ENCODE measurements around the gene PSMD13.

The PSMD13 gene

DNA sequence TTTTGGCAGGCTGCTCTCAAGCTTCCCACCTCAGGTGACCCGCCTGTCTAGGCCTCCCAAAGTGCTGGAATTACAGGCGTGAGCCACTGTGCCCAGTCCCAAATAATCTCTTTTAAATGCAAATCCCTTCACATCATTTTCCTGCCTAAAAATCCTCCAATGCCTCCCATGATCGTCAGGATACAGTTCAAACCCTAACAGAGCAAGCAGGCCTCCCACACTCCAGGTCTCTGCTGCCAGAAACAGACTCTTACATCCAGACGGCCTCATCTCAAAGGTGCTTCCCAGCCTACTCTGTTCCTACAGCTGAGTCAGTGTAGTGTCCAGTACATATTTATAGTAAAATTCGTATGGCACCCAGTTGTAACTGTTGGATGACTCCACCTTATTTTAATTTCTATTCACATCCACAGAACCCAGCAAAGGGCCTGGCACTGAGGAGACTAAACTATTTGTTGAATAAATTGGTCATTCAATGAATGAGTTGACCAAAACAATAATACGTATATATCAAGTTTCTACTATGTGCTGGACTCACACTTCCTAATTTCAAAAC lies 8.9 kb upstream of the PSMD13 start:
- no peak for ATAC-seq
- TF ChIP-seq ZNF8 (CRISPR knock-in tag; IDR thresholded peaks at IDR 0.05) = no peak
- TF ChIP-seq CSDC2 (CRISPR knock-in tag; IDR thresholded peaks at IDR 0.05) = no peak

DNA sequence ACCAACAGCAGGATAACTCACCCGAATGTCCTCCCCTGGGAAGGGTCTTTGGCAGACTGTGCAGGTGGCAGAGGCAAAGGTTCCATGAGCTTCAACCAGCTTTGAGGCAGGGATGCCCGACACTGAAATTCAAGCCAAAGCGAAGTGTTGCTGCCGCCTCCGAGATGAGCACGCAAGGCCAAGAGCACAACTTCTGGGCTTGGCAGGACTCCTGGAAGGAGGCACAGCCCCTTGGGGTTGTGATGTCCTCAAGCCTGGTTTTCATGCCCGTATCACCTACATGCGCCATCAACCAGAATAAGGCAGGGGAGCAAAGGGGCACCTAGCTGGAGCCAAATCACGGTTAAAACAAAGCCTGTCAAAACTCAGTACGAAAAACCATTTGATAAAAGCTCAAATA lies 6.3 kb upstream of the PSMD13 start:
- ATAC-seq = no peak
- TF ChIP-seq, protein P1, sequence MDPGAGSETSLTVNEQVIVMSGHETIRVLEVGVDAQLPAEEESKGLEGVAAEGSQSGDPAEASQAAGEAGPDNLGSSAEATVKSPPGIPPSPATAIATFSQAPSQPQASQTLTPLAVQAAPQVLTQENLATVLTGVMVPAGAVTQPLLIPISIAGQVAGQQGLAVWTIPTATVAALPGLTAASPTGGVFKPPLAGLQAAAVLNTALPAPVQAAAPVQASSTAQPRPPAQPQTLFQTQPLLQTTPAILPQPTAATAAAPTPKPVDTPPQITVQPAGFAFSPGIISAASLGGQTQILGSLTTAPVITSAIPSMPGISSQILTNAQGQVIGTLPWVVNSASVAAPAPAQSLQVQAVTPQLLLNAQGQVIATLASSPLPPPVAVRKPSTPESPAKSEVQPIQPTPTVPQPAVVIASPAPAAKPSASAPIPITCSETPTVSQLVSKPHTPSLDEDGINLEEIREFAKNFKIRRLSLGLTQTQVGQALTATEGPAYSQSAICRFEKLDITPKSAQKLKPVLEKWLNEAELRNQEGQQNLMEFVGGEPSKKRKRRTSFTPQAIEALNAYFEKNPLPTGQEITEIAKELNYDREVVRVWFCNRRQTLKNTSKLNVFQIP (CRISPR knock-in tag; IDR thresholded peaks at IDR 0.05; ENCODE audit: borderline replicate concordance, low read depth) = no peak
- TF ChIP-seq, protein P2, sequence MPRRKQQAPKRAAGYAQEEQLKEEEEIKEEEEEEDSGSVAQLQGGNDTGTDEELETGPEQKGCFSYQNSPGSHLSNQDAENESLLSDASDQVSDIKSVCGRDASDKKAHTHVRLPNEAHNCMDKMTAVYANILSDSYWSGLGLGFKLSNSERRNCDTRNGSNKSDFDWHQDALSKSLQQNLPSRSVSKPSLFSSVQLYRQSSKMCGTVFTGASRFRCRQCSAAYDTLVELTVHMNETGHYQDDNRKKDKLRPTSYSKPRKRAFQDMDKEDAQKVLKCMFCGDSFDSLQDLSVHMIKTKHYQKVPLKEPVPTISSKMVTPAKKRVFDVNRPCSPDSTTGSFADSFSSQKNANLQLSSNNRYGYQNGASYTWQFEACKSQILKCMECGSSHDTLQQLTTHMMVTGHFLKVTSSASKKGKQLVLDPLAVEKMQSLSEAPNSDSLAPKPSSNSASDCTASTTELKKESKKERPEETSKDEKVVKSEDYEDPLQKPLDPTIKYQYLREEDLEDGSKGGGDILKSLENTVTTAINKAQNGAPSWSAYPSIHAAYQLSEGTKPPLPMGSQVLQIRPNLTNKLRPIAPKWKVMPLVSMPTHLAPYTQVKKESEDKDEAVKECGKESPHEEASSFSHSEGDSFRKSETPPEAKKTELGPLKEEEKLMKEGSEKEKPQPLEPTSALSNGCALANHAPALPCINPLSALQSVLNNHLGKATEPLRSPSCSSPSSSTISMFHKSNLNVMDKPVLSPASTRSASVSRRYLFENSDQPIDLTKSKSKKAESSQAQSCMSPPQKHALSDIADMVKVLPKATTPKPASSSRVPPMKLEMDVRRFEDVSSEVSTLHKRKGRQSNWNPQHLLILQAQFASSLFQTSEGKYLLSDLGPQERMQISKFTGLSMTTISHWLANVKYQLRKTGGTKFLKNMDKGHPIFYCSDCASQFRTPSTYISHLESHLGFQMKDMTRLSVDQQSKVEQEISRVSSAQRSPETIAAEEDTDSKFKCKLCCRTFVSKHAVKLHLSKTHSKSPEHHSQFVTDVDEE (CRISPR knock-in tag; IDR thresholded peaks at IDR 0.05) = no peak
- TF ChIP-seq ESRRG (CRISPR knock-in tag; IDR thresholded peaks at IDR 0.05) (no peak), ZNF8 (CRISPR knock-in tag; IDR thresholded peaks at IDR 0.05) (no peak), ZC3H10 (CRISPR knock-in tag; IDR thresholded peaks at IDR 0.05) (no peak), RARB (CRISPR knock-in tag; IDR thresholded peaks at IDR 0.05) (no peak), GLIS3 (CRISPR knock-in tag; IDR thresholded peaks at IDR 0.05) (no peak), BACH2 (CRISPR knock-in tag; IDR thresholded peaks at IDR 0.05; ENCODE audit: borderline replicate concordance) (no peak), ARNTL (CRISPR knock-in tag; IDR thresholded peaks at IDR 0.05; ENCODE audit: borderline replicate concordance, low read depth) (no peak), SNAI2 (CRISPR knock-in tag; IDR thresholded peaks at IDR 0.05) (no peak), TCF4 (CRISPR knock-in tag; IDR thresholded peaks at IDR 0.05; ENCODE audit: borderline replicate concordance) (no peak), ZFP3 (CRISPR knock-in tag; IDR thresholded peaks at IDR 0.05) (no peak), ZNF70 (CRISPR knock-in tag; IDR thresholded peaks at IDR 0.05) (no peak), ISL1 (CRISPR knock-in tag; IDR thresholded peaks at IDR 0.05) (no peak), TOX (CRISPR knock-in tag; IDR thresholded peaks at IDR 0.05; ENCODE audit: borderline replicate concordance) (no peak)
- TF ChIP-seq, protein P3, sequence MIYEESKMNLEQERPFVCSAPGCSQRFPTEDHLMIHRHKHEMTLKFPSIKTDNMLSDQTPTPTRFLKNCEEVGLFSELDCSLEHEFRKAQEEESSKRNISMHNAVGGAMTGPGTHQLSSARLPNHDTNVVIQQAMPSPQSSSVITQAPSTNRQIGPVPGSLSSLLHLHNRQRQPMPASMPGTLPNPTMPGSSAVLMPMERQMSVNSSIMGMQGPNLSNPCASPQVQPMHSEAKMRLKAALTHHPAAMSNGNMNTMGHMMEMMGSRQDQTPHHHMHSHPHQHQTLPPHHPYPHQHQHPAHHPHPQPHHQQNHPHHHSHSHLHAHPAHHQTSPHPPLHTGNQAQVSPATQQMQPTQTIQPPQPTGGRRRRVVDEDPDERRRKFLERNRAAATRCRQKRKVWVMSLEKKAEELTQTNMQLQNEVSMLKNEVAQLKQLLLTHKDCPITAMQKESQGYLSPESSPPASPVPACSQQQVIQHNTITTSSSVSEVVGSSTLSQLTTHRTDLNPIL (CRISPR knock-in tag; IDR thresholded peaks at IDR 0.05; ENCODE audit: low read depth) = no peak

DNA sequence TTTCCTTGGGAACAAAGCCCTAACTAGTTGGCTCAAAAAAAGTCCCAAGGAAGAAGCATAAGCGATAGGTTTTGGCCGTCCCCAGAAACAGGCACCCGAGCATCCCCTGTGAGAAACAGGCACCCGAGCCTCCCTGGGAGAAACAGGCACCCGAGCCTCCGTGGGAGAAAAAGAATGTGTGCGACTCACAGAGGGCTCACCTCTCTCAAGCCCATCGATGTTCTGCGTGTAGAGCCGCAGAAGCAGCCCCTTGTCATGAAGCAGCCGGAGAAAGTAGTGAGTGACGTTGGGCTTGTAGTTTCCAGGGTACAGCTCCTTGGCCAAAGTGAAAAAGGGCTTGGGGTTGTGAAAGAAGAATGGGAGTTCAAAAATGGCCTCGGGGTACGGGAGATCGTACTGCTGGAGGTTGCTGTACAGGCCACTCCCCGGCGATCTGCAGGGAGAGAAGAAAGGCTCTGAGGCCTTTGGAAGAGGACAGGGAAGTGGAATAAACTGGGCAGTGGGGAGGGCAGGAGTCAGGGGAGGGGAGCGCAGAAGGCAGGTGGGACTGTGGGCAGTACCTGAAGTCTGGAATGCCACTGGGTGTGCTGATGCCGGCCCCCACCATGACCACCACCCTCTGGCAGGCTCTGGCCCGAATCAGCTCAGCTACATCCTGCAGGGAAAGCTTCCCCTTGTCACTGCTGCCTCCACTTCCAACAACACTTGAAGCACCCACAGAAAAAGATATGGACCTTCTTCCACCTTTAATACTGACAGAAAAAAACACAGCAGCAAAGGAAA lies 3.8 kb upstream of the PSMD13 start:
- TF ChIP-seq ZFP30 (CRISPR knock-in tag; IDR thresholded peaks at IDR 0.05) = no peak
- TF ChIP-seq, protein P4, sequence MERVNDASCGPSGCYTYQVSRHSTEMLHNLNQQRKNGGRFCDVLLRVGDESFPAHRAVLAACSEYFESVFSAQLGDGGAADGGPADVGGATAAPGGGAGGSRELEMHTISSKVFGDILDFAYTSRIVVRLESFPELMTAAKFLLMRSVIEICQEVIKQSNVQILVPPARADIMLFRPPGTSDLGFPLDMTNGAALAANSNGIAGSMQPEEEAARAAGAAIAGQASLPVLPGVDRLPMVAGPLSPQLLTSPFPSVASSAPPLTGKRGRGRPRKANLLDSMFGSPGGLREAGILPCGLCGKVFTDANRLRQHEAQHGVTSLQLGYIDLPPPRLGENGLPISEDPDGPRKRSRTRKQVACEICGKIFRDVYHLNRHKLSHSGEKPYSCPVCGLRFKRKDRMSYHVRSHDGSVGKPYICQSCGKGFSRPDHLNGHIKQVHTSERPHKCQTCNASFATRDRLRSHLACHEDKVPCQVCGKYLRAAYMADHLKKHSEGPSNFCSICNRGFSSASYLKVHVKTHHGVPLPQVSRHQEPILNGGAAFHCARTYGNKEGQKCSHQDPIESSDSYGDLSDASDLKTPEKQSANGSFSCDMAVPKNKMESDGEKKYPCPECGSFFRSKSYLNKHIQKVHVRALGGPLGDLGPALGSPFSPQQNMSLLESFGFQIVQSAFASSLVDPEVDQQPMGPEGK (CRISPR knock-in tag; IDR thresholded peaks at IDR 0.05; ENCODE audit: borderline replicate concordance) = no peak
- ATAC-seq = no peak

DNA sequence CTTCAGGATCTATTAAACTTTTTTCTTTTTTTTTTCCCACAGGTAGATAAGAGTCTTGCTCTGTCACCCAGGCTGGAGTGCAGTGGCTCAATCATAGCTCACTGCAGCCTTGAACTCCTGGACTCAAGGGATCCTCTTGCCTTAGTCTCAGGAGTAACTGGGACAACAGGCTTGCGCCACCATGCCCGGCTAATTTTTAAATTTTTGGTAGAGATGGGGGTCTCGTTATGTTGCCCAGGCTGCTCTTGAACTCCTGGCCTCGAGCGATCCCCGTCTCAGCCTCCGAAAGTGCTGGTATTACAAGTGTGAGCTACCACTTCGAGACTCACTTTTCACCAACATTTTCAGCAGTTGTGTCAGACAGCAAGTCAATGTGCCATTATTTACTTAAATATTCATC lies 1.6 kb upstream of the PSMD13 start:
- no peak for TF ChIP-seq ZNF70 (CRISPR knock-in tag; IDR thresholded peaks at IDR 0.05)
- TF ChIP-seq ESRRG (CRISPR knock-in tag; IDR thresholded peaks at IDR 0.05) = no peak
- TF ChIP-seq RARB (CRISPR knock-in tag; IDR thresholded peaks at IDR 0.05) = no peak
- TF ChIP-seq, protein P3 (CRISPR knock-in tag; IDR thresholded peaks at IDR 0.05; ENCODE audit: low read depth) = no peak
- TF ChIP-seq, protein P4 (CRISPR knock-in tag; IDR thresholded peaks at IDR 0.05; ENCODE audit: borderline replicate concordance) = no peak
- no peak for TF ChIP-seq BACH2 (CRISPR knock-in tag; IDR thresholded peaks at IDR 0.05; ENCODE audit: borderline replicate concordance)
- no peak for TF ChIP-seq ARNTL (CRISPR knock-in tag; IDR thresholded peaks at IDR 0.05; ENCODE audit: borderline replicate concordance, low read depth)
- TF ChIP-seq PPARA (CRISPR knock-in tag; IDR thresholded peaks at IDR 0.05; ENCODE audit: borderline replicate concordance) = no peak
- TF ChIP-seq ZC3H10 (CRISPR knock-in tag; IDR thresholded peaks at IDR 0.05) = no peak
- no peak for TF ChIP-seq GLIS3 (CRISPR knock-in tag; IDR thresholded peaks at IDR 0.05)
- TF ChIP-seq ZFP3 (CRISPR knock-in tag; IDR thresholded peaks at IDR 0.05) = no peak
- no peak for ATAC-seq

Measured in SK-N-SH treated with all-trans-retinoic acid at 6 μM for 48 hours (cell line).